Rectal smooth muscle tissue (tissue), 1 donor: Measurements from ENCODE around the gene AMPD3.
A peak's percentile ranks its signal among the peaks of the same experiment; 100 is the strongest.

Source experiments
- H3K27ac ChIP-seq: one replicate; pipeline ENCODE4 v1.7.0; 2013; ENCODE audit warnings: low read depth, low read length, inconsistent platforms
- H3K27me3 ChIP-seq: one replicate; pipeline ENCODE4 v1.7.0; 2013; ENCODE audit warnings: low read length; ENCODE audit not compliant: control insufficient read depth, insufficient read depth
- H3K36me3 ChIP-seq: one replicate; pipeline ENCODE4 v1.7.0; 2013; ENCODE audit warnings: low read length; ENCODE audit not compliant: control insufficient read depth, insufficient read depth
- H3K4me1 ChIP-seq: one replicate; pipeline ENCODE4 v1.7.0; 2013; ENCODE audit warnings: low read length; ENCODE audit not compliant: control insufficient read depth, insufficient read depth
- H3K4me3 ChIP-seq: one replicate; pipeline ENCODE4 v1.7.0; 2013; ENCODE audit warnings: low read length
- H3K9ac ChIP-seq: one replicate; pipeline ENCODE4 v1.7.0; 2013; ENCODE audit warnings: low read length

Gene AMPD3

GRCh38 chr11:10440401-10440800 is 14.7 kb upstream of the AMPD3 start:
- Histone ChIP-seq H3K36me3 (no peaks in the 10 kb centered on the region), H3K27me3 (no peaks in the 10 kb centered on the region), H3K27ac (no peak overlapping the region), H3K4me3 (no peak overlapping the region), H3K4me1 (no peaks in the 10 kb centered on the region), H3K9ac (no peak overlapping the region)

GRCh38 chr11:10441091-10441490 is 14.0 kb upstream of the AMPD3 start:
- H3K9ac ChIP-seq: no peak overlapping the region
- no peaks in the 10 kb centered on the region for H3K4me1 ChIP-seq
- H3K27ac ChIP-seq: no peak overlapping the region
- H3K27me3 ChIP-seq: no peaks in the 10 kb centered on the region
- no peak overlapping the region for H3K4me3 ChIP-seq
- no peaks in the 10 kb centered on the region for H3K36me3 ChIP-seq

- no peak overlapping the region for H3K4me3 ChIP-seq
- H3K27ac ChIP-seq: no peak overlapping the region
- no peaks in the 10 kb centered on the region for H3K27me3 ChIP-seq
- no peaks in the 10 kb centered on the region for H3K36me3 ChIP-seq
- H3K9ac ChIP-seq: no peak overlapping the region
- no peaks in the 10 kb centered on the region for H3K4me1 ChIP-seq
Observed at GRCh38 chr11:10441652-10442503, 13.2 kb upstream of the AMPD3 start.

- Histone ChIP-seq H3K9ac (no peak overlapping the region), H3K36me3 (no peaks in the 10 kb centered on the region), H3K27ac (no peak overlapping the region), H3K4me3 (no peak overlapping the region), H3K27me3 (no peaks in the 10 kb centered on the region), H3K4me1 (no peaks in the 10 kb centered on the region)
Observed at GRCh38 chr11:10443152-10443551, 11.9 kb upstream of the AMPD3 start.

GRCh38 chr11:10443721-10444235 is 11.3 kb upstream of the AMPD3 start:
- Histone ChIP-seq H3K27ac (no peak overlapping the region), H3K4me3 (no peak overlapping the region), H3K36me3 (no peaks in the 10 kb centered on the region), H3K27me3 (no peaks in the 10 kb centered on the region), H3K9ac (no peak overlapping the region), H3K4me1 (no peaks in the 10 kb centered on the region)

GRCh38 chr11:10444725-10445315 is 10.2 kb upstream of the AMPD3 start:
- H3K36me3 ChIP-seq: no peaks in the 10 kb centered on the region
- H3K27ac ChIP-seq: no peak overlapping the region
- no peak overlapping the region for H3K9ac ChIP-seq
- no peak overlapping the region for H3K4me3 ChIP-seq
- no peaks in the 10 kb centered on the region for H3K27me3 ChIP-seq
- H3K4me1 ChIP-seq: no peaks in the 10 kb centered on the region

- Histone ChIP-seq H3K36me3 (no peaks in the 10 kb centered on the region), H3K9ac (no peak overlapping the region), H3K4me3 (no peak overlapping the region), H3K27me3 (no peaks in the 10 kb centered on the region), H3K27ac (no peak overlapping the region), H3K4me1 (no peaks in the 10 kb centered on the region)
Observed at GRCh38 chr11:10447445-10447844, 7.6 kb upstream of the AMPD3 start.

- no peaks in the 10 kb centered on the region for H3K4me1 ChIP-seq
- H3K36me3 ChIP-seq: no peaks in the 10 kb centered on the region
- peak overlapping the region; percentile 35 for H3K4me3 ChIP-seq
- H3K27ac ChIP-seq: no peak overlapping the region
- no peaks in the 10 kb centered on the region for H3K27me3 ChIP-seq
- H3K9ac ChIP-seq: peak overlapping the region; percentile 43
Observed at GRCh38 chr11:10450462-10451425, 4.3 kb upstream of the AMPD3 start.

- no peaks in the 10 kb centered on the region for H3K27me3 ChIP-seq
- no peaks in the 10 kb centered on the region for H3K36me3 ChIP-seq
- H3K27ac ChIP-seq: no peak overlapping the region
- H3K4me3 ChIP-seq: peak overlapping the region; percentile 35
- no peaks in the 10 kb centered on the region for H3K4me1 ChIP-seq
- H3K9ac ChIP-seq: no peak overlapping the region
Observed at GRCh38 chr11:10451426-10452116, 3.5 kb upstream of the AMPD3 start.

- H3K9ac ChIP-seq: no peak overlapping the region
- no peak overlapping the region for H3K27ac ChIP-seq
- no peak overlapping the region for H3K4me3 ChIP-seq
- H3K27me3 ChIP-seq: no peaks in the 10 kb centered on the region
- no peaks in the 10 kb centered on the region for H3K4me1 ChIP-seq
- no peaks in the 10 kb centered on the region for H3K36me3 ChIP-seq
Observed at GRCh38 chr11:10452211-10452767, 2.8 kb upstream of the AMPD3 start.

- Histone ChIP-seq H3K36me3 (no peaks in the 10 kb centered on the region), H3K4me1 (no peaks in the 10 kb centered on the region), H3K9ac (no peak overlapping the region), H3K27ac (no peak overlapping the region), H3K27me3 (no peaks in the 10 kb centered on the region), H3K4me3 (no peak overlapping the region)
Observed at GRCh38 chr11:10453261-10453660, 1.8 kb upstream of the AMPD3 start.
